ENCODE results near the gene GPR176.

GPR176 gene

DNA sequence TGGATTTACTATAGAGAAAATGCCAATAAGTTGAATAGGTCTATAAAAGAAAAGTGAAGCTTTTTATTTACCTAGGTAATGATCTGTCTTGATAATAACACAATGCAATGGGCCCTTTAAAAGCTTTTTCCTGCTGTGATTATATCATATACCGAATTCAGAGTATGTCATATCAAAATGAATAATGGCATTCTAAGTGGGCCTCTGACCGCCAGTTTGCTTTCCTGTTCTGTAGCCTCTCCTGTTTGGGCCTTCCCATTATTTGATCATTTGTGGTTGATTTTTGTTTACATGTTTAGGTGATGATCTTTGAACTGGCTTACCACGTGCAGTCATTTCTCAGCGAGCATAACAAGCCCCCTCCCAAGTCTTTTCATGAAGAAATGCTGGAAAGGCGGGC is 28.8 kb upstream of the GPR176 start:
- Histone ChIP-seq H3K36me3 (peaks cover 14% of the 10 kb centered on the region), H3K9me3 (no peaks in the 10 kb centered on the region), H3K4me1 (no peaks in the 10 kb centered on the region), H3K27me3 (no peaks in the 10 kb centered on the region), H3K4me3 (ENCODE audit: low read depth, low read length) (no peak overlapping the region)
- TF ChIP-seq CTCF (IDR thresholded peaks at IDR 0.05; ENCODE audit: low read depth, low read length), result no peak
- no peak for DNase-seq

GRCh38 chr15:39947401-39948197 is 27.5 kb upstream of the GPR176 start:
- Histone ChIP-seq H3K27me3 (no peaks in the 10 kb centered on the region), H3K4me3 (ENCODE audit: low read depth, low read length) (no peak overlapping the region), H3K36me3 (peaks cover 17% of the 10 kb centered on the region), H3K4me1 (peaks cover 5% of the 10 kb centered on the region), H3K9me3 (no peaks in the 10 kb centered on the region)
- no peak for TF ChIP-seq CTCF (IDR thresholded peaks at IDR 0.05; ENCODE audit: low read depth, low read length)
- no peak for DNase-seq

- Histone ChIP-seq H3K4me1 (peaks cover 10% of the 10 kb centered on the region), H3K9me3 (no peaks in the 10 kb centered on the region), H3K36me3 (peaks cover 17% of the 10 kb centered on the region), H3K27me3 (no peaks in the 10 kb centered on the region), H3K4me3 (ENCODE audit: low read depth, low read length) (no peak overlapping the region)
- no peak for TF ChIP-seq CTCF (IDR thresholded peaks at IDR 0.05; ENCODE audit: low read depth, low read length)
- no peak for DNase-seq
Measured at GRCh38 chr15:39946862-39947261, 26.8 kb upstream of the GPR176 start.

DNA sequence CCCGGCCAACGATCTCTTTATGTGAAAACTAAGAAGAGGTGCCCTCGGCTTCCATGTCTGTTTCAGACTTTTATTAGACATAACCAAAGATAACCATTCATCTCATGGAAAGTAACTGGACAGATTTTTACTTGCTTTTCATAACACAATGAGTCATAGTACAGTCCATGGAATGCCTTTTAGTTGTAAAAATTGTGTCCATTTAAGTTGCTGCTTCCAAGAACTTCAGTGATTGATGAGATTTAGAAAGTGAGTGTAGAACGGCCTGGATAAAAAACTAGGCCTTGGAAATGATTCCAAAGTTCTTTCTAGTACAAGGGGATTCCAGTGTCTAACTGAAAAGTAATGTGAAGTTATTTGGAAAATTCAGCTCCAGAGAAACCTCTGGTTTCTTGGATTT is 24.7 kb upstream of the GPR176 start:
- H3K27me3 ChIP-seq, result no peaks in the 10 kb centered on the region
- no peaks in the 10 kb centered on the region for H3K9me3 ChIP-seq
- no peak overlapping the region for H3K4me3 ChIP-seq (ENCODE audit: low read depth, low read length)
- H3K4me1 ChIP-seq, result peaks cover 10% of the 10 kb centered on the region
- TF ChIP-seq CTCF (IDR thresholded peaks at IDR 0.05; ENCODE audit: low read depth, low read length), result no peak
- DNase-seq, result no peak
- peaks cover 28% of the 10 kb centered on the region for H3K36me3 ChIP-seq

DNA sequence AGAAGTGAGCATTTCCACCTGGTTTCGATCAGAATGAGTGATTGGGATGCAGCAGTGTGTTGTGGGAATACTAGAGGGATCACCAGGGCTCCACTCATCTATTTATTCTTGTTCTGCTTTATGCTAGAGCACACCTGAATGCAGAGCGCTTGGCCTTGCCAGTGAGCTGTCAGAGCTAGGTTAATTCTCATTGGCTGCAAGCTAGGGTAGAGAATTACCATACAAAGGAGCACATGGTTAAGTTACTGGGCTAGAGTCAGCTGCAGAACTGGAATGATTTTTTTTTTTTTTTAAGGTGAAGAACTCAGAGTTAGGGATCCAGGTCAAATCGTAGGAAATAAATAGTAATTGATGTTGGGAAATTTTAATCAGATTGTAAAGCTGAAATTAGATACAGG is 22.7 kb upstream of the GPR176 start:
- no peak for TF ChIP-seq CTCF (IDR thresholded peaks at IDR 0.05; ENCODE audit: low read depth, low read length)
- Histone ChIP-seq H3K4me3 (ENCODE audit: low read depth, low read length) (no peak overlapping the region), H3K4me1 (peaks cover 10% of the 10 kb centered on the region), H3K9me3 (no peaks in the 10 kb centered on the region), H3K27me3 (no peaks in the 10 kb centered on the region), H3K36me3 (peaks cover 28% of the 10 kb centered on the region)
- DNase-seq, result no peak

- TF ChIP-seq CTCF (IDR thresholded peaks at IDR 0.05; ENCODE audit: low read depth, low read length), result no peak
- DNase-seq, result no peak
- Histone ChIP-seq H3K9me3 (no peaks in the 10 kb centered on the region), H3K36me3 (peaks cover 28% of the 10 kb centered on the region), H3K4me1 (peaks cover 10% of the 10 kb centered on the region), H3K27me3 (no peaks in the 10 kb centered on the region), H3K4me3 (ENCODE audit: low read depth, low read length) (no peak overlapping the region)
Measured at GRCh38 chr15:39942101-39942752, 22.2 kb upstream of the GPR176 start.
